Spleen (tissue), 11 donors: ENCODE measurements around the gene TET3. TPM values are rescaled to one million over a fixed set of nuclear protein-coding genes. Genes with fewer than 3 reads are reported as not detected.

Experiments
- DNase-seq: peaks from one replicate; pipeline ENCODE4 v3.0.0-alpha.2; 2020
- H3K27ac ChIP-seq, 8 donors: fragments of 200-600 bp; sonication (generic) in 7 of 8; 1 replicate in 4 of 8; 2 replicates in 4 of 8; pipeline versions ENCODE4 v1.5.0 to v1.8.0; 2016 to 2021; ENCODE audit warnings: inconsistent platforms in 4 of 8, mild to moderate bottlenecking in 4 of 8, moderate library complexity in 1 of 8
- H3K27me3 ChIP-seq, 7 donors: fragments of 200-600 bp; sonication (generic) in 6 of 7; replicated peaks in 1 of 7; 1 replicate in 4 of 7; 2 replicates in 3 of 7; pipeline versions ENCODE4 v1.5.0 to v1.8.0; 2016 to 2021; ENCODE audit warnings: inconsistent platforms in 3 of 7, mild to moderate bottlenecking in 1 of 7
- H3K36me3 ChIP-seq, 6 donors: fragments of 200-600 bp; sonication (generic) in 5 of 6; 1 replicate in 4 of 6; 2 replicates in 2 of 6; pipeline versions ENCODE4 v1.5.0 to v1.8.0; 2016 to 2021; ENCODE audit warnings: inconsistent platforms in 2 of 6
- H3K4me1 ChIP-seq, 6 donors: fragments of 200-600 bp; sonication (generic) in 5 of 6; 1 replicate in 3 of 6; 2 replicates in 3 of 6; pipeline versions ENCODE4 v1.5.0 to v1.8.0; 2016 to 2021; ENCODE audit warnings: inconsistent platforms in 3 of 6
- H3K4me3 ChIP-seq, 8 donors: fragments of 200-600 bp; sonication (generic) in 7 of 8; 1 replicate in 4 of 8; 2 replicates in 4 of 8; pipeline versions ENCODE4 v1.5.0 to v1.8.0; 2016 to 2021; ENCODE audit warnings: inconsistent platforms in 4 of 8, mild to moderate bottlenecking in 4 of 8, moderate library complexity in 2 of 8
- H3K9me3 ChIP-seq, 8 donors: fragments of 200-600 bp; sonication (generic) in 7 of 8; 1 replicate in 4 of 8; 2 replicates in 4 of 8; pipeline versions ENCODE4 v1.5.0 to v1.8.0; 2016 to 2021; ENCODE audit warnings: inconsistent platforms in 4 of 8
- CTCF ChIP-seq, 11 experiments: fragments of 200-600 bp in 7 of 11; fragments of 450-650 bp in 4 of 11; sonication (generic) in 4 of 11; IDR thresholded peaks in 8 of 11; conservative IDR thresholded peaks in 3 of 11; 1 replicate in 7 of 11; 2 replicates in 4 of 11; pipeline versions ENCODE4 v1.4.0 to v1.8.0; 2016 to 2021; ENCODE audit warnings: antibody characterized with exemption in 11 of 11, inconsistent platforms in 4 of 11, mild to moderate bottlenecking in 1 of 11
- POLR2A ChIP-seq, 3 donors: fragments of 450-650 bp; IDR thresholded peaks; one replicate each; pipeline ENCODE4 v1.5.1; 2017; ENCODE audit warnings: antibody characterized with exemption in 3 of 3, mild to moderate bottlenecking in 1 of 3
- POLR2AphosphoS5 ChIP-seq, 3 donors: sonication (generic); formaldehyde crosslinking; IDR thresholded peaks; one replicate each; pipeline ENCODE4 v1.5.1; 2017; ENCODE audit warnings: antibody characterized with exemption in 3 of 3
- WGBS, 5 donors: extraction: QIAGEN DNeasy Blood & Tissue Kit in 3 of 5; methylation state at CpG; one replicate each; pipeline versions ENCODE4 v1.1.5 to v1.1.7; 2013 to 2018; 5-methylcytosine and 5-hydroxymethylcytosine counted together
- intact Hi-C: fragments of 100-400 bp; cut with DNase I; formaldehyde crosslinking; loops from one replicate; pipeline ENCODE4 v1.15.0; 2023; ENCODE audit warnings: low total_unique reads
- polyA plus RNA-seq, 3 donors: library from polyadenylated mRNA; stranded (reverse); fragments of 200-250 nt; gene quantifications; one replicate each; pipeline ENCODE4 v1.2.1, GENCODE V29; 2013
- total RNA-seq, 7 donors: library from RNA; depleted of rRNA in 3 of 7; stranded (reverse); fragments of >200 nt in 3 of 7; fragmentation: NEBNext Ultra II Directional in 4 of 7; extraction: Animal tissue kit (Norgen Biotek cat#: 25700) in 4 of 7; gene quantifications; one replicate each; pipeline versions ENCODE4 v1.1.0 to v1.2.1, GENCODE V29; 2016 to 2021
- donor health status: healthy with polysubstance abuse.
- donor health status: DM: no; HTN: no; CAD: no; lungs with moderate emphysema.
- donor health status: DM: no; HTN: no; CAD: no.
- donor health status: Bipolar disorder and iron deficiency.
- donor health status: healthy.
- donor health status: DM: no; HTN: no; CAD: no.
- donor health status: DM: yes; HTN: yes; CAD: no.

Gene TET3
- total and polyA plus RNA-seq, 10 donors = 1.6 to 27.6 (median 19.9) TPM

- H3K36me3 ChIP-seq = peaks cover 0 to 56% (median 0%) of the 10 kb centered on the region in 6 donors
- H3K4me1 ChIP-seq = peaks cover 39 to 96% (median 57%) of the 10 kb centered on the region in 6 donors
- intact Hi-C loops = no loop called here
- no peaks in the 10 kb centered on the region for H3K27me3 ChIP-seq
- WGBS, 5 donors = 95 to 100% (median 97%) methylated on average over 1 of the region's 1 CpG
- no peak overlapping the region for H3K27ac ChIP-seq
- H3K9me3 ChIP-seq = peaks cover 0 to 6% (median 0%) of the 10 kb centered on the region in 8 donors
- no peak for DNase-seq
- TF ChIP-seq POLR2AphosphoS5 (IDR thresholded peaks at IDR 0.05) (no peak), POLR2A (IDR thresholded peaks at IDR 0.05) (no peak)
- H3K4me3 ChIP-seq = no peak overlapping the region
Measured at GRCh38 chr2:73990531-73990930, 5.8 kb downstream of the TET3 start.

GRCh38 chr2:73992036-73992435 lies 7.3 kb downstream of the TET3 start:
- Histone ChIP-seq H3K4me3 (no peak overlapping the region), H3K9me3 (peaks cover 0 to 6% (median 0%) of the 10 kb centered on the region in 8 donors), H3K4me1 (peaks cover 25 to 96% (median 49%) of the 10 kb centered on the region in 6 donors), H3K36me3 (peaks cover 0 to 61% (median 0%) of the 10 kb centered on the region in 6 donors), H3K27ac (no peak overlapping the region), H3K27me3 (no peaks in the 10 kb centered on the region)
- DNase-seq = no peak
- intact Hi-C loops = no loop called here
- WGBS, 5 donors = 92 to 97% (median 94%) methylated on average over 4 of the region's 4 CpGs
- no peak for TF ChIP-seq CTCF (IDR thresholded peaks at IDR 0.05 in 8 of 11, conservative IDR thresholded peaks at IDR 0.05 in 3 of 11)
- no peak for TF ChIP-seq POLR2A (IDR thresholded peaks at IDR 0.05)
- TF ChIP-seq POLR2AphosphoS5 (IDR thresholded peaks at IDR 0.05) = no peak

GRCh38 chr2:73993376-73993775 lies 8.7 kb downstream of the TET3 start:
- 53 to 70% (median 64%) methylated on average over 3 of the region's 3 CpGs for WGBS, 5 donors
- Histone ChIP-seq H3K4me1 (peaks cover 11 to 96% (median 39%) of the 10 kb centered on the region in 6 donors), H3K27ac (no peak overlapping the region), H3K36me3 (peaks cover 0 to 61% (median 0%) of the 10 kb centered on the region in 6 donors), H3K4me3 (no peak overlapping the region), H3K9me3 (peaks cover 0 to 6% (median 0%) of the 10 kb centered on the region in 8 donors), H3K27me3 (no peaks in the 10 kb centered on the region)
- TF ChIP-seq POLR2A (IDR thresholded peaks at IDR 0.05) (no peak), CTCF (IDR thresholded peaks at IDR 0.05 in 8 of 11, conservative IDR thresholded peaks at IDR 0.05 in 3 of 11) (no peak), POLR2AphosphoS5 (IDR thresholded peaks at IDR 0.05) (no peak)
- intact Hi-C loops = no loop called here
- DNase-seq = no peak

GRCh38 chr2:73993778-73994177 lies 9.1 kb downstream of the TET3 start:
- intact Hi-C loops = no loop called here
- WGBS, 5 donors = 65 to 78% (median 71%) methylated on average over 4 of the region's 4 CpGs
- H3K27ac ChIP-seq = no peak overlapping the region
- TF ChIP-seq POLR2AphosphoS5 (IDR thresholded peaks at IDR 0.05) = no peak
- TF ChIP-seq CTCF (IDR thresholded peaks at IDR 0.05 in 8 of 11, conservative IDR thresholded peaks at IDR 0.05 in 3 of 11) = no peak
- no peak for TF ChIP-seq POLR2A (IDR thresholded peaks at IDR 0.05)
- DNase-seq = no peak
- H3K4me3 ChIP-seq = no peak overlapping the region
- no peaks in the 10 kb centered on the region for H3K27me3 ChIP-seq
- H3K9me3 ChIP-seq = peaks cover 0 to 6% (median 0%) of the 10 kb centered on the region in 8 donors
- H3K4me1 ChIP-seq = peaks cover 9 to 96% (median 37%) of the 10 kb centered on the region in 6 donors
- H3K36me3 ChIP-seq = peaks cover 0 to 64% (median 0%) of the 10 kb centered on the region in 6 donors
